Choroid plexus epithelial cell (primary cell): ENCODE results near the gene NID1.
A peak's percentile ranks its signal among the peaks of the same experiment; 100 is the strongest.

ENCODE experiments used
- DNase-seq: peaks from one replicate; pipeline ENCODE4 v3.0.0-alpha.2; 2010; ENCODE audit warnings: low read depth
- H3K4me3 ChIP-seq: 2 replicates; pipeline ENCODE4 v1.5.1; 2011; ENCODE audit warnings: low read depth, mild to moderate bottlenecking, control low read depth, low read length, moderate library complexity
- TF ChIP-seq, protein P1 (sequence below): conservative IDR thresholded peaks from 2 replicates; pipeline ENCODE4 v1.5.1; 2011; ENCODE audit warnings: low read depth, mild to moderate bottlenecking, control low read depth, inconsistent platforms, low read length, moderate library complexity

NID1 gene

DNA sequence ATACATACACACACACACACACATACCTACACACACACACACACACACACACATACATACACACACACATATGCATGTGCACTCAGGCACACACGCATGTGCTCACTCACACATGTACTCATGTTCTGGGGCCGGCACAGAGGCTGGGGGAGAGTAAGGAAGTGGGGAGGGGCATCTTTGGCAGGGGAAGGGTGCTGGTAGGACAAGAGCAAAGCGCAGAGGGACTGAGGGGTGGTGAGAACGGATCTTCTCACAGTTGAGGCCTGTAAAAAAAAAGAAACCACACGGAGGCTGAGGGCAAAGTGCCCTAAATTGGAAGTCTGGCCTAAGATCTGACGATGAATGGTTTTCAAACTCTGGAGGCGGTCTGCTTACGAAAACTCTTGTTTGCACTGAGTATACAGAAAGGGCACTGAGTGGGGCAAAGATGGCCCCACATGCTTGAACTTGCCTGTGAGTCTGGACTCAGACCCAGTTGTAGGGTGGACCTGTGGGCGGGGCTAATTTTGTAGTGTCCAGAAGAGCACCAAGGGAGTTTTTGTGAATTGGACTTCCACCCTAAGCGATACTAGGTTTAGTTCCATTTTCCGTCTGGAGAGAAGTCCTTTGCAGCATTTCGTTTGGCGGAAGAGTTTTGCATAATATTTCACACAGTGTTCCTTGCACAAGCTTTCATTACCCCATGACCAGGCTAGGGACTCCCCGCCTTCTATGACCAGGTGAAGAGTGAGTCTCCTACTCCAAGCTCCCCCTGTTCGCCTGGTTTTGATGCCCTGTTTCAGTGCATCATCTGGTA is 118.9 kb downstream of the NID1 start:
- DNase-seq: no peak
- TF ChIP-seq, protein P1, sequence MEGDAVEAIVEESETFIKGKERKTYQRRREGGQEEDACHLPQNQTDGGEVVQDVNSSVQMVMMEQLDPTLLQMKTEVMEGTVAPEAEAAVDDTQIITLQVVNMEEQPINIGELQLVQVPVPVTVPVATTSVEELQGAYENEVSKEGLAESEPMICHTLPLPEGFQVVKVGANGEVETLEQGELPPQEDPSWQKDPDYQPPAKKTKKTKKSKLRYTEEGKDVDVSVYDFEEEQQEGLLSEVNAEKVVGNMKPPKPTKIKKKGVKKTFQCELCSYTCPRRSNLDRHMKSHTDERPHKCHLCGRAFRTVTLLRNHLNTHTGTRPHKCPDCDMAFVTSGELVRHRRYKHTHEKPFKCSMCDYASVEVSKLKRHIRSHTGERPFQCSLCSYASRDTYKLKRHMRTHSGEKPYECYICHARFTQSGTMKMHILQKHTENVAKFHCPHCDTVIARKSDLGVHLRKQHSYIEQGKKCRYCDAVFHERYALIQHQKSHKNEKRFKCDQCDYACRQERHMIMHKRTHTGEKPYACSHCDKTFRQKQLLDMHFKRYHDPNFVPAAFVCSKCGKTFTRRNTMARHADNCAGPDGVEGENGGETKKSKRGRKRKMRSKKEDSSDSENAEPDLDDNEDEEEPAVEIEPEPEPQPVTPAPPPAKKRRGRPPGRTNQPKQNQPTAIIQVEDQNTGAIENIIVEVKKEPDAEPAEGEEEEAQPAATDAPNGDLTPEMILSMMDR: no peak
- no peak overlapping the region for H3K4me3 ChIP-seq

DNA sequence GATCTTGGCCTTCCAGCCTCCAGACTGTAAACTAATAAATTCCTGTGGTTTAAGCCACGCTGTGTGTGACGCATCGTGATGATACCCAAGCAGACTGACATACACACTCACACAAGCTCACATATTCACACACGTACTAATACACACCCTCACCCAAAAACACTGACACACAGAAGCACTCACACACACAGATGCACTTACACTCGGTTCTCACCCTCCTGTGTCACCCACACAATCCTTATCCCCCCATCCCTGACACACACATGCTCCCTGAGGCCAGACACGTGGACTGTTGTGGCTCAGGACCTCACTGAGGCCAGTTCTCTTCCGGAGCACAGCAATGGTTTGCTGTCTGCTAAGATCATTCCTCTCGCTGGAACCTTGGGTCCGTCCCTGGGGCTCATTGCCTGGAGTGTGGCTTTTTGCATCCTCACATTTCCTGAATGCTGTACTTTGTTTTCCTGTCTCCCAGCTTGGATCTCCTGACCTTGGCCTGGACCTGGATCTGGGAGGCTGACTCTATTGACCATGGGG is 121.2 kb downstream of the NID1 start:
- DNase-seq: peak; percentile 99
- no peak overlapping the region for H3K4me3 ChIP-seq
- TF ChIP-seq, protein P1: no peak

DNA sequence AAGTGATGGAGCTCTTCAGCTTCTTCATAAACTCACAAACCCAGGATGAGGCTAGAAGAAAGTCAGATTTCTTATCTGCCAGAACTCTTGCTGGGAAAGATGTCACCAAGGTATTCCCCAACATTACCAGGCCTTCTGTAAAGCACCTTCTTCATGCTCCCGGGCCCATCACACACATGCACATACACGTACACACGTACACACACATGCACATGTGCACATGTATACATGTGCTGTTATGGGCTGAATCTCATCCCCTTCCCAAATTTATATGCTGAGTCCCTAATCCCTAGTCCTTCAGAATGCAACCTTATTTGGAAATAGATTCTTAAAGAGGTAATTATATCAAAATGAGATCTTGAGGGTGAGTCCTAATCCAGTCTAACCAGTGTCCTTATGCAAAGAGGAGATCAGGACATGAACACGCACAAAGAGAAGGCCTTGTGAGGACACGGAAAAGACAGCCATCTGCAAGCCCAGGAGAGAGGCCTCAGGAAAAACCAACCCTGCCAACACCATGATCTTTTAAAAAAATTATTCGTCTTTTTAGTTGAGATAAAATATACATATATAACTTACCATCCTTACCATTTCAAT is 121.8 kb downstream of the NID1 start:
- H3K4me3 ChIP-seq: no peak overlapping the region
- no peak for DNase-seq
- TF ChIP-seq, protein P1: no peak

DNA sequence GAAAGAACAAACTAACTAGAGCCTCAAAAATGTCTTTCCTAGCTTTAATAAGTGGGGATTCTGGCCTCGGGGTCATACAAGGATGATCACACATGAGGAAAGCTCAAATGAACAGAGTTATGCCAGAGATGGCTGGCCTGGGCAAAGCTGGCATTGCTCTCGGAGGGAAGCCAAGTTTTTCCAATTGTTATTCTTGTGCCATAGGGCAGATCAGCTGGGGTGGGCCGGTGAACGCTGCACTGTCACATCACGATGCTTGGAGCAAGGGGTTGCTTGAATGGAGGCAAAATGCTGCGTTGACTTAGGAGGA is 122.3 kb downstream of the NID1 start:
- no peak for DNase-seq
- TF ChIP-seq, protein P1: no peak
- H3K4me3 ChIP-seq: no peak overlapping the region

DNA sequence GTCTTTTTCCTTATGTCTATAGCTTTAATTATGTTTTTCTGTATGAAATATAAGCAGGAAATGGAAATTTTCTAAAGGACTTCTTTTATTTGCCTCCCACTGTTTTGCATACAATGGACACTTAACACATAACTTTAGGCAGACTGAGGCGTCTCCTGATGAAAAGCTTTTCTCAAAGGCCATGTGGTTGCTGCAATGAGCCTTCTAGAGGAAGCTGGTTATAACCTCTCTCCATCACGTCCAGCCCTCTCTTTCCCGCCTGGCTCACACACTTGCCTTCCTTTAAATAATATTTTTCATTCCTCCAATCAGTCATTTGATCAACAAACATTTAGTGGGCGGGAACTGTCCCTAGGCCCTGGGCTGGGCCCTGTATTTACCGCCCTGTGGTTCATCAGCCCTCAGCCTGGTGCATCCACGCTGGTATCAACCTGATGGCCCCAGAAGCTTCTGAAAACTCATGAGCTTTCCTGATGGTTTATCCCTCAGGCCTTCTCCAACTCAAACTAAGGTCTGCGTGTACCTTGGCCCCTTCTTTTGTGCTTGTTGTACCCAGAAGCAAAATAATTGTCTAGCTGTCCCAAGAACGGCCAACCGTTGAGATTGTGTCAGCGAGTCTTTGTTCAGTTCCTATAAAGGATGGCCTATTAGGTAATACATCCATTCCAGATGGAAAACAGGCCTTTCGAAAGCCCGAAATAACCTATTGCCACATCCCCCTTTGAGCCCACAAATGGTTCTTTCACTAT is 122.8 kb downstream of the NID1 start:
- DNase-seq: peak; percentile 55
- TF ChIP-seq, protein P1: no peak
- H3K4me3 ChIP-seq: no peak overlapping the region

DNA sequence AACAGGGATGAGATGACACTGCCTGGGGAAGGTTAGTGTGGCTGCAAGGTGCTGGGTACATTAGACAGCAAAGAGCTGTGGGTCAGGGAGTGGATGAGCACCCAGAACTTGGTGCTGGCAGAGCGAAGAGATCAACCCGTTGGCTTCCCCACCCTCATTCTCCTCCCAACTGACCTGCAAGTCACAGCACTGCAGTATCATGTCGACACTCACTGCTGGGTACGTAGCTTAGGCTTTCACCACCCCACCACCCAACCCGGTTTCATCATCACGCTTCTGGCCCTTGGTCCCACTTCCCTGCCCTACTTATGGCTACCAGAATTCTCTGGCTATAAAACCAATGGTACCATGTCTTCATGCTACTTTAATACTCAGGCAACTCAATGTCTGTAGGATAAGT is 124.6 kb downstream of the NID1 start:
- TF ChIP-seq, protein P1: no peak
- H3K4me3 ChIP-seq: no peak overlapping the region
- DNase-seq: no peak
